Measurements from ENCODE around the gene UGT1A3.
"Not testable (repeated sequence)": the region's sequence is repeated elsewhere in the genome, so short reads cannot be mapped to it uniquely, and the experiment has no call there.

The UGT1A3 gene

GRCh38 chr2:233728723-233729301 is at the start of gene UGT1A3:
TSS of gene UGT1A3 (plus strand) at chr2:233729042. CDS start at chr2:233729127, 85 bp downstream.
- DNase-seq: no peak

GRCh38 chr2:233679196-233679595 is 49.6 kb upstream of the UGT1A3 start:
- no peak for DNase-seq

GRCh38 chr2:233680361-233681045 is 48.3 kb upstream of the UGT1A3 start:
- no peak for DNase-seq

GRCh38 chr2:233681521-233682099 is 47.2 kb upstream of the UGT1A3 start, which contains the start of gene UGT1A7:
TSS of gene UGT1A7 (plus strand) at chr2:233681901. CDS start at chr2:233681938, 37 bp downstream.
- DNase-seq: no peak

GRCh38 chr2:233684640-233685039 is 44.2 kb upstream of the UGT1A3 start:
- no peak for DNase-seq

- DNase-seq: no peak
Measured at GRCh38 chr2:233686928-233687327, 41.9 kb upstream of the UGT1A3 start.

GRCh38 chr2:233688341-233688740 is 40.5 kb upstream of the UGT1A3 start:
- no peak for DNase-seq

GRCh38 chr2:233689031-233689430 is 39.8 kb upstream of the UGT1A3 start:
- no peak for DNase-seq

- DNase-seq: no peak
Measured at GRCh38 chr2:233689501-233689900, 39.3 kb upstream of the UGT1A3 start.

- DNase-seq: no peak
Measured at GRCh38 chr2:233690444-233690843, 38.4 kb upstream of the UGT1A3 start.

GRCh38 chr2:233691443-233692433 is 37.1 kb upstream of the UGT1A3 start:
- no peak for DNase-seq

GRCh38 chr2:233692648-233693047 is 36.2 kb upstream of the UGT1A3 start, which contains the start of gene UGT1A6:
TSS of gene UGT1A6 (plus strand) at chr2:233692890. CDS start at chr2:233693005, 115 bp downstream.
- no peak for DNase-seq

- DNase-seq: no peak
Measured at GRCh38 chr2:233693963-233694362, 34.9 kb upstream of the UGT1A3 start.

- DNase-seq: no peak
Measured at GRCh38 chr2:233698740-233699139, 30.1 kb upstream of the UGT1A3 start.

GRCh38 chr2:233699424-233700027 is 29.3 kb upstream of the UGT1A3 start:
- DNase-seq: no peak

- no peak for DNase-seq
Measured at GRCh38 chr2:233700028-233700635, 28.7 kb upstream of the UGT1A3 start.

GRCh38 chr2:233700842-233701241 is 28.0 kb upstream of the UGT1A3 start:
- not testable (repeated sequence) for DNase-seq

- DNase-seq: no peak
Measured at GRCh38 chr2:233702238-233702637, 26.6 kb upstream of the UGT1A3 start.

- no peak for DNase-seq
Measured at GRCh38 chr2:233705911-233706506, 22.8 kb upstream of the UGT1A3 start.

GRCh38 chr2:233706720-233707119 is 22.1 kb upstream of the UGT1A3 start:
- no peak for DNase-seq

- DNase-seq: no peak
Measured at GRCh38 chr2:233707940-233708644, 20.8 kb upstream of the UGT1A3 start.

Measured in stimulated activated CD4-positive, alpha-beta T cell treated with anti-CD3 and anti-CD28 coated beads, Interleukin-2, amount 100 ng/mL, for 24 hours (primary cell).